Skeletal muscle tissue (tissue), 4 donors: ENCODE measurements around the gene LSR. TPM values are rescaled to one million over a fixed set of nuclear protein-coding genes. Genes with fewer than 3 reads are reported as not detected.

Source experiments
- H3K27ac ChIP-seq: one replicate; pipeline ENCODE4 v1.7.0; 2013; ENCODE audit warnings: mild to moderate bottlenecking, low read depth, low read length, inconsistent platforms
- H3K27me3 ChIP-seq, 3 donors: one replicate each; pipeline ENCODE4 v1.7.0; 2013; ENCODE audit warnings: low read length in 3 of 3; ENCODE audit not compliant: control insufficient read depth in 3 of 3, insufficient read depth in 3 of 3
- H3K36me3 ChIP-seq, 3 donors: one replicate each; pipeline ENCODE4 v1.7.0; 2013; ENCODE audit warnings: low read length in 3 of 3; ENCODE audit not compliant: control insufficient read depth in 3 of 3, insufficient read depth in 3 of 3
- H3K4me1 ChIP-seq, 3 donors: one replicate each; pipeline ENCODE4 v1.7.0; 2013; ENCODE audit warnings: low read length in 3 of 3, mild to moderate bottlenecking in 3 of 3; ENCODE audit not compliant: control insufficient read depth in 3 of 3, insufficient read depth in 3 of 3
- H3K4me3 ChIP-seq, 3 donors: one replicate each; pipeline ENCODE4 v1.7.0; 2013; ENCODE audit warnings: low read length in 3 of 3
- H3K9ac ChIP-seq, 3 donors: one replicate each; pipeline ENCODE4 v1.7.0; 2013; ENCODE audit warnings: low read length in 3 of 3, mild to moderate bottlenecking in 3 of 3, moderate library complexity in 2 of 3, low read depth in 1 of 3
- H3K9me3 ChIP-seq, 3 donors: one replicate each; pipeline ENCODE4 v1.7.0; 2013; ENCODE audit warnings: low read length in 3 of 3; ENCODE audit not compliant: control insufficient read depth in 3 of 3
- total RNA-seq: library from RNA; depleted of rRNA; stranded (reverse); fragments of >200 nt; gene quantifications from one replicate; pipeline ENCODE4 v1.2.3, GENCODE V29; 2014
- donor health status: Osteomylitis.

Gene LSR
- total RNA-seq, 1 donor from 2014 or later = 0.52 TPM

DNA sequence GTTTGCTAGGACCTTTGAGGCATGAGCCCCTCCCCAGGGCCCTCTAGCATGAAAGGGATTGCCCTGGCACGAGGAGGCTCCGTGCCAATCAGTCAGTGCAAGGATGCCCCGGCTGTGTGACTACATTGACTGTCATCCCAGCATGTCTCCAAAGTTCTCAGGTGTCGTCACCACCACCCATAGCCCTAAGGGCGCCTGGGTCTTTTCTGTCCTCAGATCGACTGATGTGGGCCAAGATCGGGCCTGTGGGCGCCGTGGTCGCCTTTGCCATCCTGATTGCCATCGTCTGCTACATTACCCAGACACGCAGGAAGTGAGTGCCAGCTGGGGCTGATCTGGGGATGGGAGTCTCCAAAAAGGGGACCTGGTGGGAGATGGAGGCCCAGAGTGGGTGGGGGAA is 61.5 kb downstream of the LSR start:
- peaks cover 4 to 8% (median 8%) of the 10 kb centered on the region in 3 donors for H3K27me3 ChIP-seq
- no peaks in the 10 kb centered on the region for H3K9me3 ChIP-seq
- no peak overlapping the region for H3K27ac ChIP-seq
- no peak overlapping the region for H3K4me3 ChIP-seq
- no peaks in the 10 kb centered on the region for H3K36me3 ChIP-seq
- H3K4me1 ChIP-seq = no peaks in the 10 kb centered on the region
- no peak overlapping the region for H3K9ac ChIP-seq

DNA sequence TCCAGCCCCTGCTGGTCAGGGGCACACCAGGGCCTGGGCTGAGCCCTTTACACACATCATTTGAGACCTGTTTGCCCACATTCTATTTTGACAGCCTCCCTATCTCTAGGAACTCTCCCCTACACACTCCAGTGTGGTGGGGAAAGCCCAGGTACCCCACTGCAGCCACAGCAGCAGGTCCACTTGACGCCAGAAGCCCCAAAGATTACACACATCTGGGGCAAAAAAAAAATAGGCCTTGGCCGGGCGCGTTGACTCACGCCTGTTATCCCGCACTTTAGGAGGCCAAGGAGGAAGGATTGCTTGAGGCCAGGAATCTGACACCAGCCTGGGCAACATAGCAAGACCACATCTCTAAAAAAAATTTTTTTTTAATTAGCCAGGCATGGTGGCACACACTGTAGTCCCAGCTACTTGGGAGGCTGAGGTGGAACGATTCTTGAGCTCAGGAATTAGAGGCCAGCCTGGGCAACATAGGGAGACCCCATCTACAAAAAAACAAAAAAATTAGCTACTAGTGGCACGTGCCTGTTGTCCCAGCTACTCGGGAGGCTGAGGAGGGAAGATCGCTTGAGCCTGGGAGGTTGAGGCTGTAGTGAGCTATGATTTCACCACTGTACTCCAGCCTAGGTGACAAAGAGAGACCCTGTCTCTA is 62.1 kb downstream of the LSR start:
- Histone ChIP-seq H3K36me3 (no peaks in the 10 kb centered on the region), H3K9ac (no peak overlapping the region), H3K27ac (no peak overlapping the region), H3K4me1 (no peaks in the 10 kb centered on the region), H3K9me3 (no peaks in the 10 kb centered on the region), H3K27me3 (peaks cover 4 to 8% (median 8%) of the 10 kb centered on the region in 3 donors), H3K4me3 (no peak overlapping the region)

DNA sequence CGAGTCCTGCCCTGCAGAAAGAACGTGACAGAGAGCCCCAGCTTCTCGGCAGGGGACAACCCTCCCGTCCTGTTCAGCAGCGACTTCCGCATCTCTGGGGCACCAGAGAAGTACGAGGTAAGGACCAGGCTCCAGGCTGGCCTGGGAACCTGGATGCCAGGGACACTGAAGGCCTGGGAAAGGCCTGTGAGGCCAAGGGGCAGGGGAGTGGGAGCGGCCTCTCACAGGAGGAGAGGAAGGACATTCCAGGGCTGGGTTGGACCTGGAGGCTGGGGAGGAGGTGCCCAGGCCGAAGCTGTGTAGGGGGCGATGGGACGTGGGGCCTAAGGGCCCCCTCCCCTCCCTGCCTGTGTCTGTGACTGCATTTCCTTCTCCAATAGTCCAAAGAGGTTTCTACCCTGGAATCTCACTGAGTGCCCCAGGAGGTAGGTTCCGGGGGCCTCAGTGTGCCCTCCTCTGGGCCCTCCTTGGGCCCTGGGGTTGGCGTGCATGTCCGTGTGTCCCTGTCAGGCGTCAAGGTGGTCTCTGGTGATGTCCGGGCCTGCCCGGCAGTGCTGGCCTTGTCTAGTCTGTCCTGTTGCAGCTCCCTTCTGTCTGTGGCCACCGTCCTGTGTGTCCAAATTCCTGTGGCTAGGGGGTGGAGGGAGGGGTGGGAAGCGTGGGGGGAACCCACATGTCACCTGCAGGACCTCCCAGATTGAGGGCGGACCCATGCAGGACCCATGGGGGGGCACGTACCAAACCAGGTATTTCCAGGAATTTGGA is 63.3 kb downstream of the LSR start:
- peaks cover 4 to 8% (median 6%) of the 10 kb centered on the region in 3 donors for H3K27me3 ChIP-seq
- H3K9me3 ChIP-seq = no peaks in the 10 kb centered on the region
- no peaks in the 10 kb centered on the region for H3K36me3 ChIP-seq
- H3K4me1 ChIP-seq = no peaks in the 10 kb centered on the region
- no peak overlapping the region for H3K4me3 ChIP-seq
- no peak overlapping the region for H3K27ac ChIP-seq
- H3K9ac ChIP-seq = no peak overlapping the region

DNA sequence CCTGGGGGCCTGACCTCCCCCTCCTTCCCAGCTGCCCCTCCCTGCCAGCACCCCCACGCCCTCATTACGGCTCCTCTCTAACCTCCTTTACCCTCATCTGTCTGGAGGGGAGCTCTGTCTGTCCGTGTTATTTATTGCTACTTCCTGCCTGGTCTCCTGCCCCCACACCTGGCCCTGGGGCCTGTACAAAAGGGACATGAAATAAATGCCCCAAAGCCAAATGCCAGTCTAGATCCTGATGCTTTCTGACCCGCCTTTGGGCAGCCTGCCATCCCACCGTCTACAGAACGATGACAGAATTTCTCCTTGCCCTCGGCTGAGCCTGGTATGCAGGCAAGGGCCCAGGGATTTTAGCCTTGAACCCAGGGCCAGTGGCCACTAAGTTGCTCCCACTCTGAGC is 64.8 kb downstream of the LSR start:
- H3K36me3 ChIP-seq = no peaks in the 10 kb centered on the region
- no peak overlapping the region for H3K4me3 ChIP-seq
- H3K4me1 ChIP-seq = peaks cover 0 to 1% (median under 1%) of the 10 kb centered on the region in 3 donors
- H3K9ac ChIP-seq = no peak overlapping the region
- H3K27me3 ChIP-seq = peaks cover 0 to 8% (median 4%) of the 10 kb centered on the region in 3 donors
- H3K27ac ChIP-seq = no peak overlapping the region
- H3K9me3 ChIP-seq = no peaks in the 10 kb centered on the region

DNA sequence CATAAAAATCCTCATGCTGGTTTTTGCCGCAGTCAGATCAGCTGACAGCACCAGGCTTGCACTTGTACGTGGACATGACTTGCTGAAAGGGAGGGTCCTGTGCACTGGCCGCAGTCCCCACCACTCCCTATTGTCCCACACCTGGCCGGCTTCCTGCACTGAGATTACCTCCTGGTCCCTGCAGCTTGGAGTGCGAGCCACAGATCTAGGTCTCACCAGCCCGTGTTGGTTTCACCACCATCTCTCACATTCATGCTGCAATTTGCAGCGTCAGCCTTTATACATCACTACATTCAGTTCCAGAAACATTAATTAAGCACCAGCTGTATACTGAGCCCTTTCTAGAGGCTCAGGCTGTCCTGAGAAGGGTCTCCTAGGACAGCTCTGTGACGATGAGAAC is 65.2 kb downstream of the LSR start:
- Histone ChIP-seq H3K27ac (no peak overlapping the region), H3K36me3 (no peaks in the 10 kb centered on the region), H3K4me1 (peaks cover 0 to 6% (median 5%) of the 10 kb centered on the region in 3 donors), H3K4me3 (no peak overlapping the region), H3K9ac (no peak overlapping the region), H3K9me3 (no peaks in the 10 kb centered on the region), H3K27me3 (peaks cover 0 to 8% (median 4%) of the 10 kb centered on the region in 3 donors)

DNA sequence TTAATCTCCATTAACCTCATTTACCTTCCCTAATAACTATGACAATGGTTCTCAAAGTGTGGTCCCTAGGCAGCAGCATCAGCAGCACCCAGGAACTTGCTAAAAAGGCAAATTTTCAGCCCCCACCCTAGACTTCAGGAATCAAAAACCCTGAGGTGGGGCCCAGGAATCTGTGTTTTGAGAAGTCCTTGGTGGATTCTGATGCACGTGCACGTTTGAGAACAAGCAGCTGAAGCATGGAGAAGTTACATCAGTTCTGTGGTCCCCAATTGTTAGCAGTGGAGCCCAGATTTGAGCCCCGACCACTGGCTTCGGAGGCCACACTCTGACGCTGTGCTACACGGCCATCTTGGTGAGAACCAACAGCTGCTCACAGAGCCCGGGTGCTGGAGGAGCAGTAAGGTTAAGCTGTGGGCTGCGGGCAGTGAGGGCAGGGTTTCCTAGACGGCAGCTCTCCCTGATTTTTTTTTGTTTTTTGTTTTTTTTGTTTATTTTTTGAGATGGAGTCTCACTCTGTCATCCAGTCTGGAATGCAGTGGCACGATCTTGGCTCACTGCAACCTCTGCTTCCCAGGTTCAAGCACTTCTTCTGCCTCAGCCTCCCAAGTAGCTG is 66.2 kb downstream of the LSR start:
- H3K9me3 ChIP-seq = no peaks in the 10 kb centered on the region
- H3K4me1 ChIP-seq = peaks cover 0 to 11% (median 10%) of the 10 kb centered on the region in 3 donors
- H3K27me3 ChIP-seq = peaks cover 0 to 4% (median 4%) of the 10 kb centered on the region in 3 donors
- H3K36me3 ChIP-seq = no peaks in the 10 kb centered on the region
- H3K27ac ChIP-seq = no peak overlapping the region
- H3K4me3 ChIP-seq = no peak overlapping the region
- H3K9ac ChIP-seq = no peak overlapping the region

DNA sequence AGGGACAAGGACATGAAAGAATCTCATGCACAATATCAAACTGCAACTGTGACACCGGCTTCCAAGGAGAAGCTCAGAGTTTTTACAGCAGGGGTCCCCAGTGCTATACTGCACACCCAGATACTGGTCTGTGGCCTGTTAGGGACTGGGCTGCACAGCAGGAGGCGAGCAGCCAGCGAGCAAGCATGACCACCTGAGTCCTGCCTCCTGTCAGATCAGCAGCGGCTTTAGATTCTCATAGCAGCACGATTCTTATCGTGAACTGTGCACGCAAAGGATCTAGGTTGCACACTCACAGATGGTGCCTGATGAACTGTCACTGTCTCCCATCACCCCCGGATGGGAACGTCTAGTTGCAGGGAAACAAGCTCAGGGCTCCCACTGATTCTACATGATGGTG is 67.1 kb downstream of the LSR start:
- Histone ChIP-seq H3K4me3 (no peak overlapping the region), H3K27ac (no peak overlapping the region), H3K4me1 (peaks cover 0 to 11% (median 10%) of the 10 kb centered on the region in 3 donors), H3K36me3 (no peaks in the 10 kb centered on the region), H3K9me3 (no peaks in the 10 kb centered on the region), H3K9ac (no peak overlapping the region), H3K27me3 (peaks cover 0 to 4% (median 2%) of the 10 kb centered on the region in 3 donors)

DNA sequence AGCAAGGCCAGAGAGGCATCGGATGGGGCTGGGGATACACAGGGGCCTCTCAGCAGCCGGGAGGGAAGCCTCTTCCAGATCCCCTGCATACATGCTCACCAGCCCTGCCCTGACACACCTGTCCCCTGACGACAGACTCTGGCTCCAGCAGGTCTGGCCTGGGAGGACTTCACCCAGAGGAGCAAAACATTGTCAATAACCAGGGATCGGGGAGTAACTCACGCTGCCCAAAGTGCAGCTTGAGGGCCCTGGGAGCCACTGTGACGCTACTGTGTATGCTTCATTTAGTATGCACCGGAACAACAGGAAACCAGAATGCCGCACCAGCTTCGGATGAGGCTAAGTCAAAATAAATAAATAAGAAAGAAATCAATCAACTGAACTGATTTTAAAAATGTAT is 67.8 kb downstream of the LSR start:
- peaks cover 0 to 4% (median 2%) of the 10 kb centered on the region in 3 donors for H3K27me3 ChIP-seq
- no peaks in the 10 kb centered on the region for H3K36me3 ChIP-seq
- H3K9ac ChIP-seq = no peak overlapping the region
- H3K4me1 ChIP-seq = peaks cover 0 to 11% (median 10%) of the 10 kb centered on the region in 3 donors
- no peak overlapping the region for H3K27ac ChIP-seq
- H3K9me3 ChIP-seq = no peaks in the 10 kb centered on the region
- H3K4me3 ChIP-seq = no peak overlapping the region
